Right atrium auricular region (tissue), 2 donors: Measurements from ENCODE around the gene GRM8. TPM values are rescaled to one million over a fixed set of nuclear protein-coding genes. Genes with fewer than 3 reads are reported as not detected.
A peak's percentile ranks its signal among the peaks of the same experiment; 100 is the strongest.

ENCODE experiments used
- DNase-seq: peaks from one replicate; pipeline ENCODE4 v3.0.0-alpha.2; 2019; ENCODE audit warnings: low spot score
- H3K27ac ChIP-seq, 2 donors: fragments of 200-600 bp; sonication (generic); 1 replicate in 1 of 2; 2 replicates in 1 of 2; pipeline ENCODE4 v1.5.1; 2016 to 2019
- H3K27me3 ChIP-seq, 2 donors: fragments of 200-600 bp; sonication (generic); one replicate each; pipeline versions ENCODE4 v1.5.1 to v1.6.0; 2017 to 2019
- H3K36me3 ChIP-seq: fragments of 200-600 bp; sonication (generic); one replicate; pipeline ENCODE4 v1.5.1; 2016
- H3K4me1 ChIP-seq, 2 donors: fragments of 200-600 bp; sonication (generic); one replicate each; pipeline versions ENCODE4 v1.5.1 to v1.6.0; 2017 to 2019
- H3K4me3 ChIP-seq, 2 donors: fragments of 200-600 bp; sonication (generic); 1 replicate in 1 of 2; 2 replicates in 1 of 2; pipeline ENCODE4 v1.5.1; 2017 to 2019; ENCODE audit warnings: mild to moderate bottlenecking in 1 of 2, moderate library complexity in 1 of 2
- H3K9me3 ChIP-seq, 2 donors: fragments of 200-600 bp; sonication (generic); one replicate each; pipeline ENCODE4 v1.5.1; 2019
- CTCF ChIP-seq, 2 donors: fragments of 200-600 bp; sonication (generic); IDR thresholded peaks; one replicate each; pipeline ENCODE4 v1.5.1; 2019; ENCODE audit warnings: antibody characterized with exemption in 2 of 2
- total RNA-seq, 2 donors: library from RNA; depleted of rRNA; stranded (reverse); fragments of >200 nt; gene quantifications; one replicate each; pipeline ENCODE4 v1.1.0, GENCODE V29; 2016

Gene GRM8
- not detected for total RNA-seq

- Histone ChIP-seq H3K27ac (peak within 1 kb of the TSS in 1 of 2 donors; percentile 34), H3K4me3 (peak within 1 kb of the TSS; percentile 44 to 71), H3K4me1 (peaks cover 0 to 21% of the 10 kb centered on the region in 2 donors), H3K27me3 (peaks cover 0 to 15% of the 10 kb centered on the region in 2 donors), H3K36me3 (no peaks in the 10 kb centered on the region), H3K9me3 (no peaks in the 10 kb centered on the region)
- DNase-seq: no peak
- no peak for TF ChIP-seq CTCF (IDR thresholded peaks at IDR 0.05)
These were observed at the start of gene GRM8 for GRCh38 chr7:127252778-127253280. Gene GRM8 (minus strand): TSS chr7:127252941.

- Histone ChIP-seq H3K9me3 (no peaks in the 10 kb centered on the region), H3K4me1 (no peaks in the 10 kb centered on the region), H3K4me3 (no peak overlapping the region), H3K27me3 (no peaks in the 10 kb centered on the region), H3K36me3 (no peaks in the 10 kb centered on the region), H3K27ac (no peak overlapping the region)
- DNase-seq: no peak
- no peak for TF ChIP-seq CTCF (IDR thresholded peaks at IDR 0.05)
These were observed 38.1 kb upstream of the GRM8 start for GRCh38 chr7:127290801-127291361.

GRCh38 chr7:127290116-127290655 is 37.4 kb upstream of the GRM8 start:
- no peaks in the 10 kb centered on the region for H3K27me3 ChIP-seq
- no peak for TF ChIP-seq CTCF (IDR thresholded peaks at IDR 0.05)
- no peak overlapping the region for H3K4me3 ChIP-seq
- H3K9me3 ChIP-seq: no peaks in the 10 kb centered on the region
- no peaks in the 10 kb centered on the region for H3K4me1 ChIP-seq
- DNase-seq: no peak
- H3K27ac ChIP-seq: no peak overlapping the region
- H3K36me3 ChIP-seq: no peaks in the 10 kb centered on the region

- no peaks in the 10 kb centered on the region for H3K4me1 ChIP-seq
- no peaks in the 10 kb centered on the region for H3K36me3 ChIP-seq
- no peaks in the 10 kb centered on the region for H3K27me3 ChIP-seq
- no peak overlapping the region for H3K4me3 ChIP-seq
- H3K27ac ChIP-seq: no peak overlapping the region
- DNase-seq: no peak
- TF ChIP-seq CTCF (IDR thresholded peaks at IDR 0.05): no peak
- H3K9me3 ChIP-seq: no peaks in the 10 kb centered on the region
These were observed 34.4 kb upstream of the GRM8 start for GRCh38 chr7:127287133-127287532.

GRCh38 chr7:127270093-127270492 is 17.4 kb upstream of the GRM8 start:
- H3K9me3 ChIP-seq: no peaks in the 10 kb centered on the region

More at GRCh38 chr7:127270093-127270492, 17.4 kb upstream of the GRM8 start:
- Histone ChIP-seq H3K27me3 (no peaks in the 10 kb centered on the region), H3K36me3 (no peaks in the 10 kb centered on the region), H3K4me3 (no peak overlapping the region), H3K4me1 (no peaks in the 10 kb centered on the region), H3K27ac (no peak overlapping the region)
- no peak for DNase-seq
- no peak for TF ChIP-seq CTCF (IDR thresholded peaks at IDR 0.05)
